WERI-Rb-1 (cell line): ENCODE measurements around the gene RNF220.

Experiments
- DNase-seq: peaks from one replicate; pipeline ENCODE4 v3.0.0-alpha.2; 2020
- H3K27ac ChIP-seq: fragments of 250-450 bp; sonication (Bioruptor Pico); 2 replicates; pipeline ENCODE4 v1.5.1; 2020; ENCODE audit warnings: mild to moderate bottlenecking, moderate library complexity
- H3K27me3 ChIP-seq: fragments of 250-450 bp; sonication (Bioruptor Pico); 2 replicates; pipeline ENCODE4 v1.5.1; 2021; ENCODE audit warnings: mild to moderate bottlenecking, low read depth, moderate library complexity; ENCODE audit not compliant: insufficient read depth, severe bottlenecking
- H3K36me3 ChIP-seq: fragments of 250-450 bp; sonication (Bioruptor Pico); 2 replicates; pipeline ENCODE4 v1.5.1; 2020; ENCODE audit warnings: mild to moderate bottlenecking, moderate library complexity
- H3K4me3 ChIP-seq: 2 replicates; pipeline ENCODE4 v1.5.1; 2011; ENCODE audit warnings: low read depth, mild to moderate bottlenecking, control low read depth, low read length
- H3K9me3 ChIP-seq: fragments of 250-450 bp; sonication (Bioruptor Pico); 2 replicates; pipeline ENCODE4 v1.5.1; 2021; ENCODE audit warnings: mild to moderate bottlenecking, moderate library complexity; ENCODE audit not compliant: severe bottlenecking
- CTCF ChIP-seq: IDR thresholded peaks from 2 replicates; pipeline ENCODE4 v1.5.1; 2011; ENCODE audit warnings: low read depth, mild to moderate bottlenecking, control low read depth, inconsistent platforms, low read length

The RNF220 gene

DNA sequence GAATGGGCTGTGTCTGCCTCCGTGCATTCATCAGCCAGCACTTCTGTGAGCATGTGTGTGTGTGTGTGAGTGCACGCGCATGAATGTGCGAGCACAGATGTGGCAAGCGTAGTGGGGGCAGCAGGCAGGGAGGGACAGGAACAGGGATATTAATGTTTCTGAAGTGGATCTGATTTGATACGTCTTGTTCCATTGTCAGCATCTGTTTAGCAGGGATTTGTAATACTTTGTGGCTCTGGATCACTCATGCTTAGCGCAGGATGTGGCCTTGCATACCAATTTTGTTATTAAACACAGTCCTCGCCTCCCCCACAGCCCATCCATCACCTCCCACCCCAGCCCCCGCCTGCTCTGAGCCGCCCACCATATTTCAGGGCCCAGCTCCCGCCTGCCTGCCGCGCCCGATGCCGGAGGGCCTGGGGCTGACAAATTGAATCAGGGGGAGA lies 216.8 kb downstream of the RNF220 start:
- H3K27me3 ChIP-seq = no peaks in the 10 kb centered on the region
- H3K27ac ChIP-seq = no peak overlapping the region
- TF ChIP-seq CTCF = no peak
- H3K36me3 ChIP-seq = no peaks in the 10 kb centered on the region
- no peak overlapping the region for H3K4me3 ChIP-seq
- no peak for DNase-seq
- no peaks in the 10 kb centered on the region for H3K9me3 ChIP-seq

- H3K36me3 ChIP-seq = no peaks in the 10 kb centered on the region
- no peak overlapping the region for H3K27ac ChIP-seq
- H3K9me3 ChIP-seq = no peaks in the 10 kb centered on the region
- no peaks in the 10 kb centered on the region for H3K27me3 ChIP-seq
- TF ChIP-seq CTCF = no peak
- no peak overlapping the region for H3K4me3 ChIP-seq
- DNase-seq = no peak
Measured at GRCh38 chr1:44624268-44624901, 219.3 kb downstream of the RNF220 start.

DNA sequence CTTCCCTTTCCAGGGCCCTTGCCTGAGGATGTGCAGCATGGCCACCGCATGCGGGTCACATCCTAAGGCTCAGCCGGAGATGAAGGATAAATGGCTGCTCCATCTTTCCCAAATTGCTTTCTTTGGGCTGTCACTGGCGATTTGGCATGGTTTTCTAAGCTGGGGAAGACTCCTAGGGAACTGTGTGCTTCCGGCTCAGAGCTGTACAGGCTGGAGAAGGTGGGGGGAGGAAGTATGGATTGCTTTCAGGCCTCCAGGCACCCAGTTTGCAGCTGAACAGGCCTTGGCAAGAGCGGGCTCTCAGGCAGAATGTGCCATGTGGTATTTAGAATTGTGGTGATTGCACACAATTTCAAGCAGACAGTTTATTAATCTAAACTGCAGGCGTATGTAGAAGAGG lies 220.3 kb downstream of the RNF220 start:
- Histone ChIP-seq H3K27ac (no peak overlapping the region), H3K36me3 (no peaks in the 10 kb centered on the region), H3K9me3 (no peaks in the 10 kb centered on the region), H3K4me3 (no peak overlapping the region), H3K27me3 (no peaks in the 10 kb centered on the region)
- TF ChIP-seq CTCF = no peak
- DNase-seq = no peak

GRCh38 chr1:44628962-44629756 lies 224.1 kb downstream of the RNF220 start:
- H3K4me3 ChIP-seq = no peak overlapping the region
- peaks cover 18% of the 10 kb centered on the region for H3K36me3 ChIP-seq
- H3K27me3 ChIP-seq = no peaks in the 10 kb centered on the region
- no peak for TF ChIP-seq CTCF
- H3K27ac ChIP-seq = no peak overlapping the region
- no peak for DNase-seq
- H3K9me3 ChIP-seq = no peaks in the 10 kb centered on the region

DNA sequence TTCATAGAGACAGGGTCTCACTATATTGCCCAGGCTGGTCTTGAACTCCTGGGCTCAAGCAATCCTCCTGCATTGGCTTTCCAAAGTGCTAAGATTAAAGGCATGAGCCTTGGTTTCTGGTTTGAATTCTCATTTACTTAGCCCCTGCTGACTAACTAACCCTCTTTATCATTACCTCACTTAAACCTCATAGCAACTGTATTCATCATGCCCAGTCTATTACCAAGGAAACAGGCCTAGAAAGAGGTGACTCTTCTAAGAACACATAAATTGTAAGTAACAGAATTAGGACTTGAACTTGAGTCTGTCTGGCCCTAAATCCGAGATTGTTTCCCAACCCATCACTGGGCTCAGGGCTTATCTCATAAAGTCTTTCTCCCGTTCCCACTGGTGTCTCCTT lies 225.1 kb downstream of the RNF220 start:
- no peaks in the 10 kb centered on the region for H3K27me3 ChIP-seq
- H3K36me3 ChIP-seq = peaks cover 28% of the 10 kb centered on the region
- no peak overlapping the region for H3K4me3 ChIP-seq
- TF ChIP-seq CTCF = no peak
- no peak overlapping the region for H3K27ac ChIP-seq
- no peak for DNase-seq
- H3K9me3 ChIP-seq = no peaks in the 10 kb centered on the region
